DND-41 (cell line): ENCODE data around the gene SEC31A.

ENCODE experiments used
- ATAC-seq: fragments of 200-7000 bp; cut with Tn5 transposase; 3 replicates; pipeline ENCODE4 v1.9.1; 2021; ENCODE audit warnings: low read depth; ENCODE audit not compliant: insufficient read depth
- DNase-seq: peaks from one replicate; pipeline ENCODE4 v3.0.0-alpha.2; 2020
- H2AFZ ChIP-seq: 2 replicates; pipeline ENCODE4 v1.6.0; 2012; ENCODE audit warnings: low read depth, low read length
- H3K27ac ChIP-seq: 2 replicates; pipeline ENCODE4 v1.5.1; 2012; ENCODE audit warnings: low read length, inconsistent platforms
- H3K27me3 ChIP-seq: fragments of 200-600 bp; sonication (generic); 2 replicates; pipeline ENCODE4 v1.6.0; 2012; ENCODE audit warnings: low read length, mild to moderate bottlenecking, inconsistent platforms; ENCODE audit not compliant: insufficient read depth, poor library complexity
- H3K36me3 ChIP-seq: 2 replicates; pipeline ENCODE4 v1.5.1; 2012; ENCODE audit warnings: low read length, inconsistent platforms; ENCODE audit not compliant: insufficient read depth
- H3K4me1 ChIP-seq: 2 replicates; pipeline ENCODE4 v1.5.1; 2012; ENCODE audit warnings: mild to moderate bottlenecking, low read length; ENCODE audit not compliant: insufficient read depth
- H3K4me2 ChIP-seq: 2 replicates; pipeline ENCODE4 v1.6.0; 2012; ENCODE audit warnings: mild to moderate bottlenecking, moderate library complexity, low read length, inconsistent platforms; ENCODE audit not compliant: insufficient read depth
- H3K4me3 ChIP-seq, 2 experiments: fragments of 200-600 bp in 1 of 2; shearing (Covaris generic) in 1 of 2; 2 replicates each; pipeline ENCODE4 v1.5.1; 2012 to 2016; ENCODE audit warnings: inconsistent platforms in 2 of 2, low read length in 2 of 2, mild to moderate bottlenecking in 2 of 2, low read depth in 1 of 2, moderate library complexity in 1 of 2
- H3K79me2 ChIP-seq: 2 replicates; pipeline ENCODE4 v1.6.0; 2012; ENCODE audit warnings: low read length, inconsistent platforms; ENCODE audit not compliant: insufficient read depth
- H3K9ac ChIP-seq: 2 replicates; pipeline ENCODE4 v1.6.0; 2012; ENCODE audit warnings: low read depth, mild to moderate bottlenecking, inconsistent platforms, low read length, moderate library complexity
- H3K9me3 ChIP-seq: 2 replicates; pipeline ENCODE4 v1.5.1; 2012; ENCODE audit warnings: low read length, moderate library complexity, mild to moderate bottlenecking, inconsistent platforms; ENCODE audit not compliant: insufficient read depth, severe bottlenecking
- H4K20me1 ChIP-seq: 2 replicates; pipeline ENCODE4 v1.6.0; 2012; ENCODE audit warnings: low read length; ENCODE audit not compliant: insufficient read depth
- EZH2 ChIP-seq: IDR thresholded peaks from 3 replicates; pipeline ENCODE4 v1.6.1; 2012; ENCODE audit warnings: borderline replicate concordance, low read depth, mild to moderate bottlenecking, moderate library complexity, low read length, inconsistent platforms; ENCODE audit not compliant: severe bottlenecking
- TF ChIP-seq, protein P1 (sequence below): IDR thresholded peaks from 2 replicates; pipeline ENCODE4 v1.5.1; 2012; ENCODE audit warnings: borderline replicate concordance, low read length, moderate library complexity, mild to moderate bottlenecking; ENCODE audit not compliant: poor library complexity, severe bottlenecking; ENCODE audit errors: extremely low read depth

The SEC31A gene

GRCh38 chr4:82786828-82787227 is 104.1 kb downstream of the SEC31A start:
- no peaks in the 10 kb centered on the region for H3K27me3 ChIP-seq

GRCh38 chr4:82785611-82786400 is 105.1 kb downstream of the SEC31A start:
- H2AFZ ChIP-seq = no peak overlapping the region
- H3K79me2 ChIP-seq = peaks cover 75% of the 10 kb centered on the region
- H3K4me2 ChIP-seq = no peak overlapping the region
- no peaks in the 10 kb centered on the region for H3K27me3 ChIP-seq
- ATAC-seq (no peak), DNase-seq (no peak)
- H3K27ac ChIP-seq = no peak overlapping the region
- H3K4me3 ChIP-seq = no peak overlapping the region
- H3K9ac ChIP-seq = no peak overlapping the region
- no peak for TF ChIP-seq EZH2
- TF ChIP-seq, protein P1, sequence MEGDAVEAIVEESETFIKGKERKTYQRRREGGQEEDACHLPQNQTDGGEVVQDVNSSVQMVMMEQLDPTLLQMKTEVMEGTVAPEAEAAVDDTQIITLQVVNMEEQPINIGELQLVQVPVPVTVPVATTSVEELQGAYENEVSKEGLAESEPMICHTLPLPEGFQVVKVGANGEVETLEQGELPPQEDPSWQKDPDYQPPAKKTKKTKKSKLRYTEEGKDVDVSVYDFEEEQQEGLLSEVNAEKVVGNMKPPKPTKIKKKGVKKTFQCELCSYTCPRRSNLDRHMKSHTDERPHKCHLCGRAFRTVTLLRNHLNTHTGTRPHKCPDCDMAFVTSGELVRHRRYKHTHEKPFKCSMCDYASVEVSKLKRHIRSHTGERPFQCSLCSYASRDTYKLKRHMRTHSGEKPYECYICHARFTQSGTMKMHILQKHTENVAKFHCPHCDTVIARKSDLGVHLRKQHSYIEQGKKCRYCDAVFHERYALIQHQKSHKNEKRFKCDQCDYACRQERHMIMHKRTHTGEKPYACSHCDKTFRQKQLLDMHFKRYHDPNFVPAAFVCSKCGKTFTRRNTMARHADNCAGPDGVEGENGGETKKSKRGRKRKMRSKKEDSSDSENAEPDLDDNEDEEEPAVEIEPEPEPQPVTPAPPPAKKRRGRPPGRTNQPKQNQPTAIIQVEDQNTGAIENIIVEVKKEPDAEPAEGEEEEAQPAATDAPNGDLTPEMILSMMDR = no peak
- H3K4me1 ChIP-seq = 0 out of 2 replicates have a peak, but pooled peaks cover 5% of the 10 kb centered on the region
- peaks cover 3% of the 10 kb centered on the region; the same call in 1 of the 2 replicates for H3K36me3 ChIP-seq
- peaks cover 42% of the 10 kb centered on the region for H4K20me1 ChIP-seq
- H3K9me3 ChIP-seq = no peaks in the 10 kb centered on the region

More at GRCh38 chr4:82786828-82787227, 104.1 kb downstream of the SEC31A start:
- no peak for TF ChIP-seq EZH2
- TF ChIP-seq, protein P1 = no peak
- no peak overlapping the region for H3K9ac ChIP-seq
- H3K9me3 ChIP-seq = no peaks in the 10 kb centered on the region
- peaks cover 42% of the 10 kb centered on the region for H4K20me1 ChIP-seq
- ATAC-seq (no peak), DNase-seq (no peak)
- no peak overlapping the region for H3K4me2 ChIP-seq
- H3K79me2 ChIP-seq = peaks cover 77% of the 10 kb centered on the region
- H3K36me3 ChIP-seq = peaks cover 3% of the 10 kb centered on the region; the same call in 1 of the 2 replicates
- no peak overlapping the region for H3K4me3 ChIP-seq
- no peak overlapping the region for H3K27ac ChIP-seq
- no peak overlapping the region for H2AFZ ChIP-seq
- 0 out of 2 replicates have a peak, but pooled peaks cover 2% of the 10 kb centered on the region for H3K4me1 ChIP-seq

GRCh38 chr4:82784681-82785610 is 106.0 kb downstream of the SEC31A start:
- Histone ChIP-seq H3K79me2 (peaks cover 76% of the 10 kb centered on the region), H3K4me2 (no peak overlapping the region), H3K9me3 (no peaks in the 10 kb centered on the region), H3K27me3 (no peaks in the 10 kb centered on the region), H3K4me1 (0 out of 2 replicates have a peak, but pooled peaks cover 5% of the 10 kb centered on the region), H2AFZ (no peak overlapping the region), H3K9ac (no peak overlapping the region), H4K20me1 (peaks cover 42% of the 10 kb centered on the region), H3K4me3 (no peak overlapping the region), H3K27ac (no peak overlapping the region), H3K36me3 (peaks cover 3% of the 10 kb centered on the region; the same call in 1 of the 2 replicates)
- no peak for DNase-seq
- TF ChIP-seq, protein P1 = no peak
- TF ChIP-seq EZH2 = no peak
- no peak for ATAC-seq
